SK-N-SH (cell line): ENCODE results near the gene SFTPB. TPM values are rescaled to one million over a fixed set of nuclear protein-coding genes. Genes with fewer than 3 reads are reported as not detected.

ENCODE experiments used
- CTCF ChIA-PET: fragments of 300-600, 350-600 bp; formaldehyde crosslinking; extraction: SDS; loops from one replicate; lab custom pipeline; 2021; lab: Yijun Ruan, JAX
- POLR2A ChIA-PET: fragments of 350-600 bp; sonication (Branson Sonifier 250); formaldehyde crosslinking; extraction: SDS; loops from one replicate; lab custom pipeline; 2020; ENCODE audit warnings: antibody characterized with exemption, inconsistent platforms; lab: Yijun Ruan, JAX
- DNase-seq: peaks from one replicate; pipeline ENCODE4 v3.0.0; 2012
- H2AFZ ChIP-seq: fragments of 200-600 bp; sonication (generic); 2 replicates; pipeline ENCODE4 v1.8.1; 2016; ENCODE audit warnings: antibody characterized with exemption, mild to moderate bottlenecking, low read depth
- H3F3A ChIP-seq: fragments of 200-600 bp; sonication (generic); replicated peaks from 2 replicates; pipeline ENCODE3; 2016; ENCODE audit warnings: antibody characterized with exemption, mild to moderate bottlenecking; ENCODE audit not compliant: insufficient read depth
- H3K27ac ChIP-seq, 2 experiments: fragments of 200-500 bp in 1 of 2; fragments of 200-600 bp in 1 of 2; sonication (Bioruptor generic) in 1 of 2; sonication (generic), shearing (Covaris generic) in 1 of 2; 2 replicates each; pipeline versions ENCODE4 v1.5.1 to v1.6.1; 2014 to 2016; ENCODE audit warnings: low read depth in 2 of 2, inconsistent platforms in 1 of 2, low read length in 1 of 2, mild to moderate bottlenecking in 1 of 2, mixed read lengths in 1 of 2
- H3K27me3 ChIP-seq: fragments of 200-600 bp; sonication (generic), shearing (Covaris generic); 2 replicates; pipeline ENCODE4 v1.6.1; 2016; ENCODE audit warnings: mixed run types; ENCODE audit not compliant: insufficient read depth
- H3K36me3 ChIP-seq, 2 experiments: fragments of 200-500 bp in 1 of 2; fragments of 200-600 bp in 1 of 2; sonication (Bioruptor generic) in 1 of 2; sonication (generic) in 1 of 2; replicated peaks in 1 of 2; 2 replicates each; pipeline versions ENCODE3 to v1.5.1; 2014 to 2016; ENCODE audit warnings: low read length in 1 of 2, mild to moderate bottlenecking in 1 of 2; ENCODE audit not compliant: insufficient read depth in 2 of 2, control insufficient read depth in 1 of 2
- H3K4me1 ChIP-seq, 2 experiments: fragments of 200-500 bp in 1 of 2; fragments of 200-600 bp in 1 of 2; sonication (Bioruptor generic) in 1 of 2; sonication (generic), shearing (Covaris generic) in 1 of 2; 2 replicates each; pipeline versions ENCODE4 v1.5.1 to v1.6.1; 2014 to 2016; ENCODE audit warnings: low read depth in 1 of 2, low read length in 1 of 2, mixed run types in 1 of 2; ENCODE audit not compliant: insufficient read depth in 2 of 2, control insufficient read depth in 1 of 2
- H3K4me2 ChIP-seq: fragments of 200-600 bp; sonication (generic), shearing (Covaris generic); 2 replicates; pipeline ENCODE4 v1.6.1; 2017; ENCODE audit warnings: mixed run types
- H3K4me3 ChIP-seq, 2 experiments: fragments of 200-500 bp in 1 of 2; fragments of 200-600 bp in 1 of 2; sonication (Bioruptor generic) in 1 of 2; sonication (generic), shearing (Covaris generic) in 1 of 2; 2 replicates each; pipeline versions ENCODE4 v1.5.1 to v1.8.1; 2014 to 2016; ENCODE audit warnings: low read depth in 2 of 2, inconsistent platforms in 1 of 2, low read length in 1 of 2, mild to moderate bottlenecking in 1 of 2, mixed read lengths in 1 of 2, moderate library complexity in 1 of 2
- H3K79me2 ChIP-seq: fragments of 200-600 bp; sonication (generic); 2 replicates; pipeline ENCODE4 v1.8.1; 2017; ENCODE audit warnings: mild to moderate bottlenecking; ENCODE audit not compliant: insufficient read depth
- H3K9ac ChIP-seq: fragments of 200-600 bp; sonication (generic); 2 replicates; pipeline ENCODE4 v1.6.1; 2017; ENCODE audit warnings: mixed run types
- H3K9me2 ChIP-seq: fragments of 200-600 bp; sonication (generic); 2 replicates; pipeline ENCODE4 v1.6.1; 2017; ENCODE audit warnings: mixed run types
- H3K9me3 ChIP-seq: fragments of 200-600 bp; sonication (generic); 2 replicates; pipeline ENCODE4 v1.6.1; 2017; ENCODE audit warnings: mixed run types, mild to moderate bottlenecking, moderate library complexity
- H4K20me1 ChIP-seq: fragments of 200-600 bp; sonication (generic); 2 replicates; pipeline ENCODE4 v1.6.1; 2017; ENCODE audit warnings: mild to moderate bottlenecking, mixed run types; ENCODE audit not compliant: insufficient read depth
- CHD2 ChIP-seq: fragments of 150-350 bp; IDR thresholded peaks from 2 replicates; pipeline ENCODE4 v1.6.1; 2018; ENCODE audit warnings: low read length; ENCODE audit not compliant: partially characterized antibody
- ELF1 ChIP-seq: IDR thresholded peaks from 2 replicates; pipeline ENCODE4 v1.4.0; 2012
- FOSL2 ChIP-seq: IDR thresholded peaks from 2 replicates; pipeline ENCODE4 v1.4.0; 2012; ENCODE audit warnings: low read depth, mild to moderate bottlenecking, moderate library complexity, borderline replicate concordance
- GABPA ChIP-seq: IDR thresholded peaks from 2 replicates; pipeline ENCODE4 v1.4.0; 2012; ENCODE audit warnings: low read depth, mild to moderate bottlenecking
- GATA2 ChIP-seq: sonication (generic); formaldehyde crosslinking; IDR thresholded peaks from 2 replicates; pipeline ENCODE4 v1.5.0; 2020; ENCODE audit warnings: mild to moderate bottlenecking, missing genetic modification reagents
- MEF2A ChIP-seq: IDR thresholded peaks from 2 replicates; pipeline ENCODE4 v1.4.0; 2012; ENCODE audit warnings: low read depth, borderline replicate concordance
- NRF1 ChIP-seq: IDR thresholded peaks from 2 replicates; pipeline ENCODE4 v1.6.1; 2012; ENCODE audit warnings: low read depth, mild to moderate bottlenecking, low read length
- POLR2AphosphoS5 ChIP-seq: IDR thresholded peaks from 2 replicates; pipeline ENCODE4 v1.6.1; 2012; ENCODE audit warnings: low read depth, low read length
- RAD21 ChIP-seq: IDR thresholded peaks from 2 replicates; pipeline ENCODE4 v1.6.1; 2012; ENCODE audit warnings: mild to moderate bottlenecking, low read length
- RCOR1 ChIP-seq: fragments of 150-350 bp; IDR thresholded peaks from 2 replicates; pipeline ENCODE4 v1.6.1; 2017; ENCODE audit warnings: antibody characterized with exemption, low read length
- RFX5 ChIP-seq: IDR thresholded peaks from 2 replicates; pipeline ENCODE4 v1.6.1; 2012; ENCODE audit warnings: mild to moderate bottlenecking, improper control_type of control experiment, low read length
- SMC3 ChIP-seq: IDR thresholded peaks from 2 replicates; pipeline ENCODE4 v1.6.1; 2012; ENCODE audit warnings: low read depth, low read length, improper control_type of control experiment
- TCF12 ChIP-seq: IDR thresholded peaks from 2 replicates; pipeline ENCODE4 v1.4.0; 2012
- TEAD4 ChIP-seq: IDR thresholded peaks from 2 replicates; pipeline ENCODE4 v1.4.0; 2012; ENCODE audit warnings: mild to moderate bottlenecking, borderline replicate concordance; ENCODE audit not compliant: insufficient read depth
- YY1 ChIP-seq: IDR thresholded peaks from 2 replicates; pipeline ENCODE4 v1.4.0; 2012; ENCODE audit warnings: low read depth, mild to moderate bottlenecking
- WGBS: methylation state at CpG from one replicate; pipeline ENCODE4 v1.1.6; 2017; ENCODE audit warnings: low lambda C conversion rate; 5-methylcytosine and 5-hydroxymethylcytosine counted together
- polyA plus RNA-seq, 3 experiments: library from polyadenylated mRNA; depleted of rRNA; stranded (reverse); fragments of >200 nt; gene quantifications; 2 replicates each; pipeline ENCODE4 v1.2.3, GENCODE V29; 2012
- TF ChIP-seq, protein P1 (sequence below): fragments of 150-350 bp; IDR thresholded peaks from 2 replicates; pipeline ENCODE4 v1.6.1; 2017; ENCODE audit warnings: antibody characterized with exemption, low read length, low read depth, borderline replicate concordance
- TF ChIP-seq, protein P2 (sequence below): IDR thresholded peaks from 2 replicates; pipeline ENCODE4 v1.4.0; 2012; ENCODE audit warnings: low read depth, borderline replicate concordance
- TF ChIP-seq, protein P3 (sequence below): IDR thresholded peaks from 2 replicates; pipeline ENCODE4 v1.4.0; 2012; ENCODE audit warnings: low read depth
- TF ChIP-seq, protein P4 (sequence below): IDR thresholded peaks from 2 replicates; pipeline ENCODE4 v1.6.1; 2012; ENCODE audit warnings: mild to moderate bottlenecking, low read depth, low read length, moderate library complexity

Gene SFTPB
- polyA plus RNA-seq, 1 of the 3 experiments (the other 2 are of a cell fraction): not detected

DNA sequence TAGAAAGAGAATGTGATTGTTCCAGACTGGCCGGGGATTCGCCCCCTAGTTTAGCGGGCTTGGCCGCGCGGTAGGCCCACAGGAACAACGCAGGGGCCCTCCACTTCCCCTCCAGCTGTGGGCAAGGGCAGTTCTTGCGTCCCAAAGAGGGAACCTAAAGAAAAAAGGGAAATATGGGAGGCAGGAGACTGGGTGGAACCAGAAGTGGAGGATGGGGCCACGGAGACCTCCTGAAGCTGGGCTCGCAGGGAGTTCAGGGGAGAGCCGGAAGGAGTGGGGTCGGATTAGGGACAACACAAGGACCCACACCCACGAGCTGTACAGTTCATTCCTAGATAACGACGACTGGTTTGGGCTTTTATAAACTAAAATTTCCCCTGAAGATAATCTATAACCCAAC lies 44.3 kb upstream of the SFTPB start:
- Histone ChIP-seq H3K4me2 (no peak overlapping the region), H3K27me3 (no peaks in the 10 kb centered on the region), H3K27ac (no peak overlapping the region), H3K36me3 (no peaks in the 10 kb centered on the region), H3K9me2 (no peaks in the 10 kb centered on the region), H2AFZ (no peak overlapping the region), H3K4me1 (peaks cover 2 to 9% of the 10 kb centered on the region in 2 experiments; a peak in 3 of 4 replicates), H4K20me1 (no peaks in the 10 kb centered on the region), H3F3A (peaks cover under 1% of the 10 kb centered on the region), H3K9me3 (no peaks in the 10 kb centered on the region), H3K4me3 (no peak overlapping the region), H3K79me2 (no peaks in the 10 kb centered on the region), H3K9ac (no peak overlapping the region)
- no peak for TF ChIP-seq FOSL2
- TF ChIP-seq ELF1: no peak
- no peak for TF ChIP-seq YY1
- TF ChIP-seq TEAD4: no peak
- no peak for TF ChIP-seq RFX5
- TF ChIP-seq RAD21: no peak
- no peak for TF ChIP-seq TCF12
- TF ChIP-seq SMC3: no peak
- no peak for TF ChIP-seq GATA2 (CRISPR knock-in tag)
- TF ChIP-seq, protein P1, sequence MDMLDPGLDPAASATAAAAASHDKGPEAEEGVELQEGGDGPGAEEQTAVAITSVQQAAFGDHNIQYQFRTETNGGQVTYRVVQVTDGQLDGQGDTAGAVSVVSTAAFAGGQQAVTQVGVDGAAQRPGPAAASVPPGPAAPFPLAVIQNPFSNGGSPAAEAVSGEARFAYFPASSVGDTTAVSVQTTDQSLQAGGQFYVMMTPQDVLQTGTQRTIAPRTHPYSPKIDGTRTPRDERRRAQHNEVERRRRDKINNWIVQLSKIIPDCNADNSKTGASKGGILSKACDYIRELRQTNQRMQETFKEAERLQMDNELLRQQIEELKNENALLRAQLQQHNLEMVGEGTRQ: no peak
- no peak for TF ChIP-seq MEF2A
- TF ChIP-seq CHD2: no peak
- TF ChIP-seq NRF1: no peak
- TF ChIP-seq POLR2AphosphoS5: no peak
- TF ChIP-seq, protein P2, sequence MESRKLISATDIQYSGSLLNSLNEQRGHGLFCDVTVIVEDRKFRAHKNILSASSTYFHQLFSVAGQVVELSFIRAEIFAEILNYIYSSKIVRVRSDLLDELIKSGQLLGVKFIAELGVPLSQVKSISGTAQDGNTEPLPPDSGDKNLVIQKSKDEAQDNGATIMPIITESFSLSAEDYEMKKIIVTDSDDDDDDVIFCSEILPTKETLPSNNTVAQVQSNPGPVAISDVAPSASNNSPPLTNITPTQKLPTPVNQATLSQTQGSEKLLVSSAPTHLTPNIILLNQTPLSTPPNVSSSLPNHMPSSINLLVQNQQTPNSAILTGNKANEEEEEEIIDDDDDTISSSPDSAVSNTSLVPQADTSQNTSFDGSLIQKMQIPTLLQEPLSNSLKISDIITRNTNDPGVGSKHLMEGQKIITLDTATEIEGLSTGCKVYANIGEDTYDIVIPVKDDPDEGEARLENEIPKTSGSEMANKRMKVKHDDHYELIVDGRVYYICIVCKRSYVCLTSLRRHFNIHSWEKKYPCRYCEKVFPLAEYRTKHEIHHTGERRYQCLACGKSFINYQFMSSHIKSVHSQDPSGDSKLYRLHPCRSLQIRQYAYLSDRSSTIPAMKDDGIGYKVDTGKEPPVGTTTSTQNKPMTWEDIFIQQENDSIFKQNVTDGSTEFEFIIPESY: no peak
- POLR2A ChIA-PET: no interaction called here
- CTCF ChIA-PET: interaction anchor here (0.9 to 3.0 kb wide), 6 partner anchors 17 to 104 kb away, joined by 3 to 14 read pairs (median 12); no protein-coding TSS in a partner anchor
- no peak for DNase-seq
- 85% methylated on average over 15 of the region's 15 CpGs for WGBS

DNA sequence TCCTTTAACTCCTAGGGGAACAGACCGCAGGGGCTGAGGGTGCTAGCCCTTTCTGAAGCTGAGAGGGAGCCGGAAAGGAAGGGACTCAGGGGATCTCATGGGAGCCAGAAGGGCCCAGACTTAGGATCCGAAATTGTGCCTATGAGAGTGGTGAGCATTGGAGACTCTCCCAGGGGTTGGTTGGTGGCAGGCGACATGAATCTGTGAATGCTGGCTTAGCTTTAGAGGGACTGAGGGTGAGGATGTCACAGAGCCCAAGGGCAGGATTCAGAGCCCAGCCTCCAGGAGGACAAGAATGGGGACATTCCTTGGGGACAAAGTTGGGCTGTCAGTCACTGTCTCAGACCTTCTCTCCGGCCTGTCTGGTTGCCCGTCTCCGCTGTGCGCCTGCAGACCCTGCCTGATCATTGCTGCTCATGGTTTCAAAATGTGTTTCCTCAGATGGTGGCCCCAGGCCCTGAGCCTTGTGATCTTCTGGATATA lies 43.6 kb upstream of the SFTPB start:
- POLR2A ChIA-PET: no interaction called here
- Histone ChIP-seq H3K9me2 (no peaks in the 10 kb centered on the region), H4K20me1 (no peaks in the 10 kb centered on the region), H3K9ac (no peak overlapping the region), H3K27ac (no peak overlapping the region), H3K4me3 (no peak overlapping the region), H3K27me3 (no peaks in the 10 kb centered on the region), H3K79me2 (no peaks in the 10 kb centered on the region), H3F3A (no peaks in the 10 kb centered on the region), H2AFZ (no peak overlapping the region), H3K36me3 (no peaks in the 10 kb centered on the region), H3K9me3 (no peaks in the 10 kb centered on the region), H3K4me1 (peaks cover 0 to 5% of the 10 kb centered on the region in 2 experiments; a peak in 1 of 4 replicates), H3K4me2 (no peak overlapping the region)
- CTCF ChIA-PET: interaction anchor here (1.2 to 3.0 kb wide), 5 partner anchors 17 to 103 kb away, joined by 4 to 14 read pairs (median 13); no protein-coding TSS in a partner anchor
- DNase-seq: no peak
- WGBS: 95% methylated on average over 8 of the region's 8 CpGs
- TF ChIP-seq FOSL2 (no peak), RAD21 (no peak), MEF2A (no peak), GABPA (no peak), RCOR1 (no peak), CHD2 (no peak)
- TF ChIP-seq, protein P1: no peak
- TF ChIP-seq, protein P3, sequence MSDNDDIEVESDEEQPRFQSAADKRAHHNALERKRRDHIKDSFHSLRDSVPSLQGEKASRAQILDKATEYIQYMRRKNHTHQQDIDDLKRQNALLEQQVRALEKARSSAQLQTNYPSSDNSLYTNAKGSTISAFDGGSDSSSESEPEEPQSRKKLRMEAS: no peak
- TF ChIP-seq, protein P4, sequence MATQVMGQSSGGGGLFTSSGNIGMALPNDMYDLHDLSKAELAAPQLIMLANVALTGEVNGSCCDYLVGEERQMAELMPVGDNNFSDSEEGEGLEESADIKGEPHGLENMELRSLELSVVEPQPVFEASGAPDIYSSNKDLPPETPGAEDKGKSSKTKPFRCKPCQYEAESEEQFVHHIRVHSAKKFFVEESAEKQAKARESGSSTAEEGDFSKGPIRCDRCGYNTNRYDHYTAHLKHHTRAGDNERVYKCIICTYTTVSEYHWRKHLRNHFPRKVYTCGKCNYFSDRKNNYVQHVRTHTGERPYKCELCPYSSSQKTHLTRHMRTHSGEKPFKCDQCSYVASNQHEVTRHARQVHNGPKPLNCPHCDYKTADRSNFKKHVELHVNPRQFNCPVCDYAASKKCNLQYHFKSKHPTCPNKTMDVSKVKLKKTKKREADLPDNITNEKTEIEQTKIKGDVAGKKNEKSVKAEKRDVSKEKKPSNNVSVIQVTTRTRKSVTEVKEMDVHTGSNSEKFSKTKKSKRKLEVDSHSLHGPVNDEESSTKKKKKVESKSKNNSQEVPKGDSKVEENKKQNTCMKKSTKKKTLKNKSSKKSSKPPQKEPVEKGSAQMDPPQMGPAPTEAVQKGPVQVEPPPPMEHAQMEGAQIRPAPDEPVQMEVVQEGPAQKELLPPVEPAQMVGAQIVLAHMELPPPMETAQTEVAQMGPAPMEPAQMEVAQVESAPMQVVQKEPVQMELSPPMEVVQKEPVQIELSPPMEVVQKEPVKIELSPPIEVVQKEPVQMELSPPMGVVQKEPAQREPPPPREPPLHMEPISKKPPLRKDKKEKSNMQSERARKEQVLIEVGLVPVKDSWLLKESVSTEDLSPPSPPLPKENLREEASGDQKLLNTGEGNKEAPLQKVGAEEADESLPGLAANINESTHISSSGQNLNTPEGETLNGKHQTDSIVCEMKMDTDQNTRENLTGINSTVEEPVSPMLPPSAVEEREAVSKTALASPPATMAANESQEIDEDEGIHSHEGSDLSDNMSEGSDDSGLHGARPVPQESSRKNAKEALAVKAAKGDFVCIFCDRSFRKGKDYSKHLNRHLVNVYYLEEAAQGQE: no peak
